ENCODE results near the gene PILRB.

DNA sequence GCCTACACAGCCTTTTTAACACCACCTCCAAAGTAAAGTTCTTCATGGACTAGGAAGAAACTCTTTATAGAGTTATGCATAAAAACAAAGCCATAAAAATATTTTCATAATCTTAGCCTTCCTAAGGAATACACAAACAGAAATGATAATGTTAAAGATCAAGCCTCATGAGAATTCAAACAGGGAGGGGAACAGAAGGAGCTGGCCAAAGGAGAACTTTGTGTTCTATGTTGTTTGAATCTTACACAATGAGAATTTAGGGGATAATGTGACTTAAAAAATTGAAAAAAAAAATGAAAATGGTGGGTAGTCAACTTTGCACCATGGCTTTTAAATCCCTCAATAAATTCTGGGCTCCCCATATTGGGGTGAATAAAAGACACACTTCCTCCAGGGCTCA, 9.1 kb upstream of the PILRB start:
- TF ChIP-seq POLR2AphosphoS5 (IDR thresholded peaks at IDR 0.05; ENCODE audit: borderline replicate concordance, low read depth, low read length), result no peak
- no peak for TF ChIP-seq EZH2 (IDR thresholded peaks at IDR 0.05)
- no peak for TF ChIP-seq FOXP2 (optimal IDR thresholded peaks at IDR 0.05; ENCODE audit: control extremely low read depth, extremely low read length, insufficient read depth)
